Osteocyte (in vitro differentiated cells): ENCODE data around the gene DNAI2. TPM values are rescaled to one million over a fixed set of nuclear protein-coding genes. Genes with fewer than 3 reads are reported as not detected.

Experiments used
- DNase-seq: peaks from one replicate; pipeline ENCODE4 v3.0.0; 2021; ENCODE audit warnings: mixed read lengths; ENCODE audit not compliant: unreplicated experiment; ENCODE audit errors: extremely low spot score
- H3K27ac Mint-ChIP-seq: one replicate; pipeline ENCODE4 v1.8.0; 2021; ENCODE audit warnings: mild to moderate bottlenecking, mixed read lengths; ENCODE audit not compliant: unreplicated experiment
- H3K27me3 Mint-ChIP-seq: one replicate; pipeline ENCODE4 v1.8.0; 2021; ENCODE audit warnings: mixed read lengths; ENCODE audit not compliant: unreplicated experiment
- H3K36me3 Mint-ChIP-seq: one replicate; pipeline ENCODE4 v1.8.0; 2021; ENCODE audit warnings: mixed read lengths; ENCODE audit not compliant: unreplicated experiment
- H3K4me1 Mint-ChIP-seq: one replicate; pipeline ENCODE4 v1.8.0; 2021; ENCODE audit warnings: mixed read lengths; ENCODE audit not compliant: unreplicated experiment
- H3K4me3 Mint-ChIP-seq: one replicate; pipeline ENCODE4 v1.8.0; 2021; ENCODE audit warnings: mild to moderate bottlenecking, moderate library complexity, mixed read lengths; ENCODE audit not compliant: unreplicated experiment
- H3K9me3 Mint-ChIP-seq: one replicate; pipeline ENCODE4 v1.8.0; 2021; ENCODE audit warnings: mixed read lengths; ENCODE audit not compliant: unreplicated experiment
- long read RNA-seq: library from polyadenylated mRNA; unstranded; transcript quantifications from one replicate; pipeline ENCODE4 v2.0.0, GENCODE V29; 2021
- total RNA-seq: library from RNA; stranded (reverse); gene quantifications from 2 replicates; pipeline ENCODE4 v1.2.1, GENCODE V29; 2021
- TF ChIP-seq, protein P1 (sequence below): fragments of 200-600 bp; sonication (generic); IDR thresholded peaks from 2 replicates; pipeline ENCODE4 v1.5.0; 2021; ENCODE audit warnings: antibody characterized with exemption, mild to moderate bottlenecking, moderate library complexity

Gene DNAI2, protein sequence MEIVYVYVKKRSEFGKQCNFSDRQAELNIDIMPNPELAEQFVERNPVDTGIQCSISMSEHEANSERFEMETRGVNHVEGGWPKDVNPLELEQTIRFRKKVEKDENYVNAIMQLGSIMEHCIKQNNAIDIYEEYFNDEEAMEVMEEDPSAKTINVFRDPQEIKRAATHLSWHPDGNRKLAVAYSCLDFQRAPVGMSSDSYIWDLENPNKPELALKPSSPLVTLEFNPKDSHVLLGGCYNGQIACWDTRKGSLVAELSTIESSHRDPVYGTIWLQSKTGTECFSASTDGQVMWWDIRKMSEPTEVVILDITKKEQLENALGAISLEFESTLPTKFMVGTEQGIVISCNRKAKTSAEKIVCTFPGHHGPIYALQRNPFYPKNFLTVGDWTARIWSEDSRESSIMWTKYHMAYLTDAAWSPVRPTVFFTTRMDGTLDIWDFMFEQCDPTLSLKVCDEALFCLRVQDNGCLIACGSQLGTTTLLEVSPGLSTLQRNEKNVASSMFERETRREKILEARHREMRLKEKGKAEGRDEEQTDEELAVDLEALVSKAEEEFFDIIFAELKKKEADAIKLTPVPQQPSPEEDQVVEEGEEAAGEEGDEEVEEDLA
- not detected in 2 replicates for total RNA-seq
- long read RNA-seq = 0 reads

DNA sequence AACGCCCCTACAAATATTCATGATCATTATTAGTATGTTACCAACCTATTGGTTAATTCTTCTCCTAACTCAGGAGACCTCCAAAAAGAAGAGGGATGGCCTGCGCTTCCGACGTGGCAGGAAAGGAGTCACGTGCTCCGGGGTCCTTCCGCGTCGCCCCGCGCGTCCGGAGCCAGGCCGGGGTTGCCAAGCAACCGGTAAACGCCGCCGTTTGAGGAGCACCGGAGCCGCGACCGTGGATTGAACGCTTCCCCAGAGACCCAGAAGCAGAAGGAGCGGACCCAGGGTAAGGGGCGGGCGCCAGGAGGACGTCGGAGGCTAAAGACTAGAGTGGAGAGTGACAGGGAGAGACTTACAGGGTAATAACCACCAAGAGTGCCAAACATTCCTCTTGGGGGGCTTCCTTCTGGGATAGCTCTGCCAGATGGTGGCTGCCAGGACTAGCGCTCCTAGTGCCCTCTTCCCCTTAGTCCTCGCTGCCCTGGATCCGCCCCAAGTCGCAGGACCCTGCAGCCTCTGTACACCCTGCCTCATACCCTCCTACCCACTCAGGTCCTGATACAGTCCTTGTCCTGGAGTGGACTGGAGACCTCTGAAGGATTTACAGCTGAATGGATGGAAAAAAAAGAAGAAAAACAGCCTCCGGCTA, at the start of gene DNAI2:
Gene DNAI2 (plus strand): TSS at position 175 of the 649 bp plus-strand sequence. CDS start 7,584 bp downstream, outside the sequence.
- Mint-ChIP-seq H3K4me3 (no peak within 1 kb of the TSS), H3K36me3 (no peaks in the 10 kb centered on the region), H3K27me3 (peaks cover 23% of the 10 kb centered on the region), H3K4me1 (peaks cover 25% of the 10 kb centered on the region), H3K9me3 (no peaks in the 10 kb centered on the region), H3K27ac (no peak within 1 kb of the TSS)
- no peak for DNase-seq
- TF ChIP-seq, protein P1, sequence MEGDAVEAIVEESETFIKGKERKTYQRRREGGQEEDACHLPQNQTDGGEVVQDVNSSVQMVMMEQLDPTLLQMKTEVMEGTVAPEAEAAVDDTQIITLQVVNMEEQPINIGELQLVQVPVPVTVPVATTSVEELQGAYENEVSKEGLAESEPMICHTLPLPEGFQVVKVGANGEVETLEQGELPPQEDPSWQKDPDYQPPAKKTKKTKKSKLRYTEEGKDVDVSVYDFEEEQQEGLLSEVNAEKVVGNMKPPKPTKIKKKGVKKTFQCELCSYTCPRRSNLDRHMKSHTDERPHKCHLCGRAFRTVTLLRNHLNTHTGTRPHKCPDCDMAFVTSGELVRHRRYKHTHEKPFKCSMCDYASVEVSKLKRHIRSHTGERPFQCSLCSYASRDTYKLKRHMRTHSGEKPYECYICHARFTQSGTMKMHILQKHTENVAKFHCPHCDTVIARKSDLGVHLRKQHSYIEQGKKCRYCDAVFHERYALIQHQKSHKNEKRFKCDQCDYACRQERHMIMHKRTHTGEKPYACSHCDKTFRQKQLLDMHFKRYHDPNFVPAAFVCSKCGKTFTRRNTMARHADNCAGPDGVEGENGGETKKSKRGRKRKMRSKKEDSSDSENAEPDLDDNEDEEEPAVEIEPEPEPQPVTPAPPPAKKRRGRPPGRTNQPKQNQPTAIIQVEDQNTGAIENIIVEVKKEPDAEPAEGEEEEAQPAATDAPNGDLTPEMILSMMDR = no peak

DNA sequence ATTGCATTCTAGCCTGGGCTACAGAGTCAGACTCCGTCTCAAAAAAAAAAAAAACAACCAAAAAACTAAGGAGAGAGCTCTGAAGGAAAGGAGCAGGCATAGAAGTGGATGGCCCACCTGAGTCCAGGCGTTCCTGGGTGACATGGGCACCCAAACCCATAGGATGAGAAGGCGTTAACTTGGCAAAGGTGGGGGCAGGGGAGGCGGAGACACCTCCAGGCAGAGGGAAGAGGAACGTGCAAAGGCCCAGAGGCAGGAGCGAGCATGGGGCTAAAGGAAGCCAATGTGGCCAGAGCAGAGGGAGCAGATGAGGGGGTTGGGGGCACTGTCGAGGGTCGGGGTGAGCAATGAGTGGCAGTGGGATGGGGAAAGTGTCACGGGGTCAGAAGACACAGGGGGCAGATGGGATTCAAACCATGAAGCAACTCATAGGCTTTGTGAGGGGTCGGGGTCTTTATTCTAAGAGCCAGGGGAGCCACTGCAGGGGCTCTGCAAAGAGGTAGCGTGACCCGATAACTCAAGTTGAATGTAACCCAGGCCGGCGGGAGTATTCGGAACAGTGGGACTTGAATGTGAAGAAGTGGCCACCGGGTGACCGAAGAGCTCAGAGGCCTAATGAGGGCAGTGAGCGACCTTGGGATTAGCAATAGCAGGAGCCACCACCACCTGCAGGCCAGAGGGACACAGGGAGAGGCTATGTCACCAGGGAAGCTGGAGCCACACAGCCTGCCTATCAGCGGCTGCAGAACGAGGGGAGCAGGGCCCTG, 48.9 kb upstream of the DNAI2 start:
- no peak for DNase-seq
- no peaks in the 10 kb centered on the region for H3K36me3 Mint-ChIP-seq
- no peaks in the 10 kb centered on the region for H3K4me1 Mint-ChIP-seq
- no peaks in the 10 kb centered on the region for H3K9me3 Mint-ChIP-seq
- TF ChIP-seq, protein P1 = no peak
- H3K4me3 Mint-ChIP-seq = no peak overlapping the region
- no peaks in the 10 kb centered on the region for H3K27me3 Mint-ChIP-seq
- no peak overlapping the region for H3K27ac Mint-ChIP-seq

DNA sequence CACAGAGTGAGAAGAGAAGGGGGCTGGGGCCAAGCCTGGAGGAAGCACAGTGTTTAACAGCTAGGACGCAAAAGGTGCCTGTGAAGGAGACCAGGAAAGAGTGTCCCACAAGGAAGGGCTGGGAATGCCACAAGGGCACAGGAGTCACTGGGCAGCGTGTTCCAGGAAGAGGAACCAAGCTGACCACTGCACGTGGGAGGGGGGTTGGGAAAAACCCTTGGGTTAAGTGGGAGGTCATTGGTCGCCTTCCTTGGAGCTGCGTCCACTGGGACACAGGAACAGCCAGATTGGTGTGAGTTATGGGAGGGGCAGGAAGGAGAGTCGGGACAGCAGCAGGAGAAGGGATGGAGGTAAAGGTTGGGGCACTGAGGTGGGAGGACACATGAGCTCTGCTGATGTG, 47.8 kb upstream of the DNAI2 start:
- no peak overlapping the region for H3K4me3 Mint-ChIP-seq
- TF ChIP-seq, protein P1 = no peak
- no peak for DNase-seq
- no peaks in the 10 kb centered on the region for H3K9me3 Mint-ChIP-seq
- H3K27me3 Mint-ChIP-seq = no peaks in the 10 kb centered on the region
- no peaks in the 10 kb centered on the region for H3K36me3 Mint-ChIP-seq
- no peaks in the 10 kb centered on the region for H3K4me1 Mint-ChIP-seq
- H3K27ac Mint-ChIP-seq = no peak overlapping the region

DNA sequence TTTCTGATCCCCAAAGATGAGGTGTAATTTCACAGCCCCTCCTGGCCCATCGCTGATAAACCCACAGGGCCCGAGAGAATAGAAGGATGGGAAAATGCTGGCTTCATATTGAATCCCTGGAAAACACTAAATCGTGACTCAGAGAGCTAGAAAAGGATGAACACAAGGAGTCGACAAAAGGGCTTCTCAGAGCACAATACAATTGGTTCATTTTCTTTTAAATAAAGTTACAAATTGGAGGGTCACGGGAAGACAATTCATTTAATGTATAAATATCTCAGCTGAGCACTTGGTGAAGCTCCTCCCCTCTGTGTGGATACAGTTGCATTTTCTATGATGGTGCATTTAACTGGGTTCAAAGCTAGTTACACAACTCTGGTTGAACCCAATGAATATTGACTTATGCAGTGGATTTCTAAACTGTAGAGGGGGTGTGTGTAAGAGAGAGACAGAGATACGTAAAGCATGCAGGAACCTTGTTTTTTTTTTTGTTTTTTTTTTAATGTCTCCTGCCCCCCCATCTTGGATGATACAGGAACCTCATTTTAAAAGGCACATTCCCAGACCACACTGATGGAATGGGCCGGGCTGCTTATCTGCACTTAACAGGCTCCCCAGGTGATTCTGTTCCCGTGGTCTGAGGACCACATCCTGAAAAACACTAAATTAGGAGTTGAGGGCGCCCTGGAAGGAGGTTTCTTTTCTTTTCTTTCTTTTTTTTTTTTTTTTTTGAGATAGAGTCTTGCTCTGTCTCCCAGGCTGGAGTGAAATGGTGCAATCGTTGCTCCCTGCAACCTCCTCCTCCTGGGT, 46.6 kb upstream of the DNAI2 start:
- no peaks in the 10 kb centered on the region for H3K36me3 Mint-ChIP-seq
- no peaks in the 10 kb centered on the region for H3K4me1 Mint-ChIP-seq
- no peaks in the 10 kb centered on the region for H3K27me3 Mint-ChIP-seq
- H3K4me3 Mint-ChIP-seq = no peak overlapping the region
- no peak for DNase-seq
- TF ChIP-seq, protein P1 = no peak
- H3K9me3 Mint-ChIP-seq = no peaks in the 10 kb centered on the region
- H3K27ac Mint-ChIP-seq = no peak overlapping the region
